GM23338 (cell line): ENCODE results near the gene PELO. TPM values are rescaled to one million over a fixed set of nuclear protein-coding genes. Genes with fewer than 3 reads are reported as not detected.

Experiments
- ATAC-seq: fragments of 200-7000 bp; cut with Tn5 transposase; 3 replicates; pipeline ENCODE4 v1.9.1; 2020
- DNase-seq: peaks from one replicate; pipeline ENCODE4 v3.0.0-alpha.2; 2015; ENCODE audit warnings: low spot score
- H2AFZ ChIP-seq: fragments of 200-600 bp; sonication (generic); 2 replicates; pipeline ENCODE4 v1.8.0; 2016; ENCODE audit warnings: antibody characterized with exemption, mild to moderate bottlenecking, moderate library complexity
- H3F3A ChIP-seq: fragments of 200-600 bp; sonication (generic); replicated peaks from 2 replicates; pipeline ENCODE4 v1.8.0; 2017; ENCODE audit warnings: antibody characterized with exemption, mixed run types, low read depth
- H3K27ac ChIP-seq: fragments of 200-600 bp; sonication (generic); 2 replicates; pipeline ENCODE4 v1.6.1; 2016; ENCODE audit warnings: low read depth
- H3K27me3 ChIP-seq: fragments of 200-600 bp; sonication (generic); 2 replicates; pipeline ENCODE4 v1.8.0; 2016; ENCODE audit warnings: mild to moderate bottlenecking, mixed run types, moderate library complexity; ENCODE audit not compliant: insufficient read depth
- H3K36me3 ChIP-seq: fragments of 200-600 bp; sonication (generic); 2 replicates; pipeline ENCODE4 v1.8.0; 2016; ENCODE audit warnings: mild to moderate bottlenecking; ENCODE audit not compliant: insufficient read depth
- H3K4me1 ChIP-seq: fragments of 200-600 bp; sonication (generic); 2 replicates; pipeline ENCODE4 v1.8.0; 2016; ENCODE audit warnings: mild to moderate bottlenecking, moderate library complexity; ENCODE audit not compliant: insufficient read depth
- H3K4me2 ChIP-seq: fragments of 200-600 bp; sonication (generic); 2 replicates; pipeline ENCODE4 v1.7.1; 2017; ENCODE audit warnings: mixed run types
- H3K4me3 ChIP-seq: fragments of 200-600 bp; sonication (generic); 2 replicates; pipeline ENCODE4 v1.6.1; 2016; ENCODE audit warnings: mixed run types
- H3K79me2 ChIP-seq: fragments of 200-600 bp; sonication (generic); replicated peaks from 2 replicates; pipeline ENCODE4 v1.8.0; 2017; ENCODE audit warnings: mild to moderate bottlenecking; ENCODE audit not compliant: insufficient read depth
- H3K9me2 ChIP-seq: fragments of 200-600 bp; sonication (generic); 2 replicates; pipeline ENCODE4 v1.8.0; 2017; ENCODE audit not compliant: insufficient read depth
- H4K20me1 ChIP-seq: fragments of 200-600 bp; sonication (generic); replicated peaks from 2 replicates; pipeline ENCODE4 v1.8.0; 2017; ENCODE audit warnings: mild to moderate bottlenecking; ENCODE audit not compliant: insufficient read depth
- H3K27ac Mint-ChIP-seq: 2 replicates; pipeline ENCODE4 v1.8.0; 2020; ENCODE audit warnings: inconsistent platforms, mild to moderate bottlenecking, moderate library complexity, mixed read lengths
- H3K27me3 Mint-ChIP-seq: 3 replicates; pipeline ENCODE4 v1.8.0; 2022; ENCODE audit warnings: low read depth, mild to moderate bottlenecking, moderate library complexity, mixed read lengths, inconsistent platforms; ENCODE audit not compliant: insufficient read depth, poor library complexity
- H3K36me3 Mint-ChIP-seq: 3 replicates; pipeline ENCODE4 v1.8.0; 2021; ENCODE audit warnings: low read depth, mild to moderate bottlenecking, inconsistent platforms, moderate library complexity, mixed read lengths
- H3K4me1 Mint-ChIP-seq: 3 replicates; pipeline ENCODE4 v1.8.0; 2020; ENCODE audit warnings: mild to moderate bottlenecking, inconsistent platforms, mixed read lengths
- H3K4me3 Mint-ChIP-seq: 3 replicates; pipeline ENCODE4 v1.8.0; 2021; ENCODE audit warnings: moderate library complexity, mild to moderate bottlenecking, inconsistent platforms, mixed read lengths
- H3K9me3 Mint-ChIP-seq: 3 replicates; pipeline ENCODE4 v1.8.0; 2020; ENCODE audit warnings: moderate library complexity, mild to moderate bottlenecking, inconsistent platforms, mixed read lengths
- CREB1 ChIP-seq: fragments of 250-450 bp; sonication (Bioruptor Pico); IDR thresholded peaks from 2 replicates; pipeline ENCODE4 v1.5.0; 2020; ENCODE audit warnings: low read depth, mild to moderate bottlenecking, moderate library complexity
- CTCF ChIP-seq, 2 experiments: fragments of 200-600 bp in 1 of 2; sonication (generic) in 1 of 2; conservative IDR thresholded peaks; 2 replicates each; pipeline versions ENCODE4 v1.5.1 to v1.6.1; 2016 to 2017; ENCODE audit warnings: antibody characterized with exemption in 2 of 2, low read depth in 2 of 2, mild to moderate bottlenecking in 2 of 2, moderate library complexity in 1 of 2
- ETS1 ChIP-seq: IDR thresholded peaks from 2 replicates; pipeline ENCODE4 v1.6.1; 2016; ENCODE audit warnings: antibody characterized with exemption
- EZH2 ChIP-seq: fragments of 200-600 bp; sonication (generic); IDR thresholded peaks from one replicate; pipeline ENCODE4 v1.8.0; 2017; ENCODE audit warnings: antibody characterized with exemption, mild to moderate bottlenecking, low read depth; ENCODE audit not compliant: unreplicated experiment
- EZH2phosphoT487 ChIP-seq: fragments of 200-600 bp; sonication (generic); IDR thresholded peaks from one replicate; pipeline ENCODE4 v1.8.1; 2018; ENCODE audit warnings: antibody characterized with exemption; ENCODE audit not compliant: unreplicated experiment
- JUNB ChIP-seq: IDR thresholded peaks from one replicate; pipeline ENCODE4 v1.6.1; 2016; ENCODE audit warnings: antibody characterized with exemption; ENCODE audit not compliant: unreplicated experiment
- NANOG ChIP-seq: IDR thresholded peaks from 2 replicates; pipeline ENCODE4 v1.6.1; 2016; ENCODE audit warnings: antibody characterized with exemption, borderline replicate concordance
- POLR2AphosphoS5 ChIP-seq: IDR thresholded peaks from 2 replicates; pipeline ENCODE4 v1.6.1; 2016; ENCODE audit warnings: antibody characterized with exemption, low read depth
- REST ChIP-seq: IDR thresholded peaks from one replicate; pipeline ENCODE4 v1.6.1; 2018; ENCODE audit warnings: antibody characterized with exemption; ENCODE audit not compliant: unreplicated experiment
- STAT1 ChIP-seq: IDR thresholded peaks from one replicate; pipeline ENCODE4 v1.6.1; 2016; ENCODE audit warnings: antibody characterized with exemption; ENCODE audit not compliant: unreplicated experiment
- ZNF114 ChIP-seq: fragments of 250-450 bp; sonication (Bioruptor Pico); IDR thresholded peaks from 2 replicates; pipeline ENCODE4 v1.5.0; 2020; ENCODE audit warnings: mild to moderate bottlenecking, moderate library complexity
- ZNF331 ChIP-seq: fragments of 250-450 bp; sonication (Bioruptor Pico); IDR thresholded peaks from 2 replicates; pipeline ENCODE4 v1.5.0; 2020; ENCODE audit warnings: low read depth, mild to moderate bottlenecking, moderate library complexity
- ZNF462 ChIP-seq: fragments of 250-450 bp; sonication (Bioruptor Pico); IDR thresholded peaks from 2 replicates; pipeline ENCODE4 v1.5.0; 2020; ENCODE audit warnings: mild to moderate bottlenecking, moderate library complexity
- polyA plus RNA-seq: library from polyadenylated mRNA; unstranded; fragments of >200 nt; fragmentation: Nextera tagmentation; extraction: Ambion mirVana; gene quantifications from 2 replicates; pipeline ENCODE4 v1.2.1, GENCODE V29; 2016
- total RNA-seq: library from RNA; depleted of rRNA; stranded (reverse); fragments of >200 nt; shearing (Covaris generic); gene quantifications from 2 replicates; pipeline ENCODE4 v1.2.3, GENCODE V29; 2014

The PELO gene
- total and polyA plus RNA-seq, 2 experiments from 2014 or later, result 13.6 to 15.6 TPM

- Histone ChIP-seq H2AFZ (no peak overlapping the region), H3K4me2 (no peak overlapping the region), H3K27me3 (no peaks in the 10 kb centered on the region), H3K4me3 (no peak overlapping the region), H4K20me1 (no peaks in the 10 kb centered on the region), H3K36me3 (no peaks in the 10 kb centered on the region), H3K4me1 (peaks cover 13% of the 10 kb centered on the region), H3K27ac (no peak overlapping the region), H3K9me2 (no peaks in the 10 kb centered on the region), H3K79me2 (no peaks in the 10 kb centered on the region; the same call in 1 of the 2 replicates), H3F3A (0 out of 2 replicates have a peak, but pooled peaks cover 6% of the 10 kb centered on the region)
- Mint-ChIP-seq H3K9me3 (no peaks in the 10 kb centered on the region), H3K27me3 (peaks cover 6% of the 10 kb centered on the region), H3K4me1 (peaks cover 22% of the 10 kb centered on the region), H3K36me3 (no peaks in the 10 kb centered on the region), H3K27ac (no peak overlapping the region), H3K4me3 (no peak overlapping the region)
- no peak for DNase-seq
- TF ChIP-seq ETS1, result no peak
- no peak for TF ChIP-seq CREB1 (CRISPR knock-in tag)
- no peak for TF ChIP-seq CTCF (conservative IDR thresholded peaks at IDR 0.05; ENCODE audit: low read depth in 2 of 2)
- TF ChIP-seq ZNF462 (CRISPR knock-in tag), result no peak
- no peak for TF ChIP-seq ZNF331
- no peak for TF ChIP-seq EZH2phosphoT487
- TF ChIP-seq ZNF114, result no peak
- TF ChIP-seq EZH2, result no peak
- no peak for TF ChIP-seq NANOG
- no peak for TF ChIP-seq STAT1
- TF ChIP-seq POLR2AphosphoS5, result no peak
- no peak for TF ChIP-seq JUNB
- no peak for TF ChIP-seq REST
- ATAC-seq, result no peak
Observed at GRCh38 chr5:52789851-52790250, 2.1 kb downstream of the PELO start.
